Stimulated activated CD4-positive, alpha-beta T cell treated with anti-CD3 and anti-CD28 coated beads, Interleukin-12 subunit alpha, Interleukin-12 subunit beta, amount 100 ng/mL, for 48 hours (primary cell): ENCODE measurements around the gene DMWD.
"Not testable (repeated sequence)": the region's sequence is repeated elsewhere in the genome, so short reads cannot be mapped to it uniquely, and the experiment has no call there.

ENCODE experiments used
- DNase-seq, 3 donors: peaks; one replicate each; pipeline ENCODE4 v3.0.0-alpha.2; 2020; ENCODE audit warnings: low read depth in 2 of 3, low spot score in 1 of 3

The DMWD gene

GRCh38 chr19:45816236-45817009, 23.8 kb upstream of the DMWD start:
- no peak for DNase-seq

- DNase-seq = no peak
Measured at GRCh38 chr19:45815481-45816216, 23.0 kb upstream of the DMWD start.

GRCh38 chr19:45814851-45815480, 22.3 kb upstream of the DMWD start, which contains the start of gene RSPH6A:
RSPH6A (minus strand) TSS chr19:45815308; CDS start chr19:45815176, 132 bp downstream.
- no peak for DNase-seq

- no peak for DNase-seq
Measured at GRCh38 chr19:45814166-45814780, 21.6 kb upstream of the DMWD start.

- no peak for DNase-seq
Measured at GRCh38 chr19:45812297-45812696, 19.7 kb upstream of the DMWD start.

GRCh38 chr19:45809643-45810159, 17.1 kb upstream of the DMWD start:
- DNase-seq = no peak

- DNase-seq = no peak
Measured at GRCh38 chr19:45805719-45806118, 13.1 kb upstream of the DMWD start.

GRCh38 chr19:45804959-45805230, 12.2 kb upstream of the DMWD start:
- no peak for DNase-seq

- DNase-seq = no peak
Measured at GRCh38 chr19:45804140-45804958, 11.7 kb upstream of the DMWD start.

- no peak for DNase-seq
Measured at GRCh38 chr19:45801603-45802175, 9.0 kb upstream of the DMWD start.

- DNase-seq = no peak
Measured at GRCh38 chr19:45800070-45800553, 7.5 kb upstream of the DMWD start.

- DNase-seq = not testable (repeated sequence)
Measured at GRCh38 chr19:45799541-45799940, 6.9 kb upstream of the DMWD start.

GRCh38 chr19:45798995-45799517, 6.4 kb upstream of the DMWD start:
- peak in 2 of 3 donors; percentile 34 to 52 for DNase-seq

GRCh38 chr19:45794627-45795026, 2.0 kb upstream of the DMWD start:
- no peak for DNase-seq

GRCh38 chr19:45793876-45794275, 1.2 kb upstream of the DMWD start:
- no peak for DNase-seq

- DNase-seq = no peak
Measured at GRCh38 chr19:45793178-45793564, 526 bp upstream of the DMWD start.

GRCh38 chr19:45791744-45792469, 738 bp downstream of the DMWD start:
- no peak for DNase-seq

GRCh38 chr19:45790942-45791341, 1.7 kb downstream of the DMWD start:
- no peak for DNase-seq

- DNase-seq = no peak
Measured at GRCh38 chr19:45789035-45789786, 3.4 kb downstream of the DMWD start.
